Measurements from ENCODE around the gene KLHL7.
A peak's percentile ranks its signal among the peaks of the same experiment; 100 is the strongest.
"Not testable (repeated sequence)": the region's sequence is repeated elsewhere in the genome, so short reads cannot be mapped to it uniquely, and the experiment has no call there.

Gene KLHL7

GRCh38 chr7:23131799-23132198, 26.2 kb downstream of the KLHL7 start:
- H3K4me3 Mint-ChIP-seq, H3K27ac Mint-ChIP-seq, H3K9me3 Mint-ChIP-seq, H3K27me3 Mint-ChIP-seq, H3K4me1 Mint-ChIP-seq: not testable (repeated sequence)
- peaks cover 24% of the 10 kb centered on the region for H3K36me3 Mint-ChIP-seq

GRCh38 chr7:23133797-23134196, 28.2 kb downstream of the KLHL7 start:
- Mint-ChIP-seq H3K36me3 (peaks cover 17% of the 10 kb centered on the region), H3K27me3 (no peaks in the 10 kb centered on the region), H3K27ac (no peak overlapping the region), H3K4me1 (no peaks in the 10 kb centered on the region), H3K4me3 (no peak overlapping the region), H3K9me3 (no peaks in the 10 kb centered on the region)

GRCh38 chr7:23135755-23136154, 30.2 kb downstream of the KLHL7 start:
- Mint-ChIP-seq H3K27me3 (no peaks in the 10 kb centered on the region), H3K4me1 (no peaks in the 10 kb centered on the region), H3K4me3 (no peak overlapping the region), H3K36me3 (peaks cover 13% of the 10 kb centered on the region), H3K9me3 (no peaks in the 10 kb centered on the region), H3K27ac (no peak overlapping the region)

- Mint-ChIP-seq H3K36me3 (peaks cover 15% of the 10 kb centered on the region), H3K27ac (no peak overlapping the region), H3K4me1 (no peaks in the 10 kb centered on the region), H3K9me3 (no peaks in the 10 kb centered on the region), H3K27me3 (no peaks in the 10 kb centered on the region), H3K4me3 (no peak overlapping the region)
Observed at GRCh38 chr7:23136216-23136615, 30.6 kb downstream of the KLHL7 start.

GRCh38 chr7:23157679-23158078, 52.1 kb downstream of the KLHL7 start:
- Mint-ChIP-seq H3K9me3 (no peaks in the 10 kb centered on the region), H3K4me3 (no peak overlapping the region), H3K27me3 (no peaks in the 10 kb centered on the region), H3K27ac (no peak overlapping the region), H3K4me1 (no peaks in the 10 kb centered on the region), H3K36me3 (peaks cover 13% of the 10 kb centered on the region)

- no peaks in the 10 kb centered on the region for H3K9me3 Mint-ChIP-seq
- no peak overlapping the region for H3K27ac Mint-ChIP-seq
- H3K36me3 Mint-ChIP-seq, result peaks cover 11% of the 10 kb centered on the region
- no peak overlapping the region for H3K4me3 Mint-ChIP-seq
- no peaks in the 10 kb centered on the region for H3K27me3 Mint-ChIP-seq
- H3K4me1 Mint-ChIP-seq, result no peaks in the 10 kb centered on the region
Observed at GRCh38 chr7:23158546-23158945, 53.0 kb downstream of the KLHL7 start.

GRCh38 chr7:23161482-23161881, 55.9 kb downstream of the KLHL7 start:
- Mint-ChIP-seq H3K9me3 (no peaks in the 10 kb centered on the region), H3K27ac (no peak overlapping the region), H3K36me3 (peaks cover 8% of the 10 kb centered on the region), H3K4me1 (no peaks in the 10 kb centered on the region), H3K4me3 (no peak overlapping the region), H3K27me3 (no peaks in the 10 kb centered on the region)

GRCh38 chr7:23164846-23165245, 59.3 kb downstream of the KLHL7 start:
- H3K27ac Mint-ChIP-seq, result no peak overlapping the region
- H3K36me3 Mint-ChIP-seq, result peaks cover 4% of the 10 kb centered on the region
- H3K27me3 Mint-ChIP-seq, result no peaks in the 10 kb centered on the region
- H3K4me1 Mint-ChIP-seq, result no peaks in the 10 kb centered on the region
- H3K4me3 Mint-ChIP-seq, result no peak overlapping the region
- H3K9me3 Mint-ChIP-seq, result no peaks in the 10 kb centered on the region

- H3K4me1 Mint-ChIP-seq, result no peaks in the 10 kb centered on the region
- no peaks in the 10 kb centered on the region for H3K9me3 Mint-ChIP-seq
- no peaks in the 10 kb centered on the region for H3K27me3 Mint-ChIP-seq
- no peak overlapping the region for H3K27ac Mint-ChIP-seq
- H3K36me3 Mint-ChIP-seq, result peaks cover 3% of the 10 kb centered on the region
- H3K4me3 Mint-ChIP-seq, result no peak overlapping the region
Observed at GRCh38 chr7:23165316-23165715, 59.7 kb downstream of the KLHL7 start.

- H3K4me3 Mint-ChIP-seq, result no peak overlapping the region
- peaks cover 3% of the 10 kb centered on the region for H3K36me3 Mint-ChIP-seq
- H3K4me1 Mint-ChIP-seq, result no peaks in the 10 kb centered on the region
- H3K27me3 Mint-ChIP-seq, result no peaks in the 10 kb centered on the region
- no peak overlapping the region for H3K27ac Mint-ChIP-seq
- H3K9me3 Mint-ChIP-seq, result no peaks in the 10 kb centered on the region
Observed at GRCh38 chr7:23167691-23168090, 62.1 kb downstream of the KLHL7 start.

GRCh38 chr7:23168111-23168885, 62.7 kb downstream of the KLHL7 start:
- H3K4me3 Mint-ChIP-seq, result no peak overlapping the region
- no peaks in the 10 kb centered on the region for H3K4me1 Mint-ChIP-seq
- peaks cover 3% of the 10 kb centered on the region for H3K36me3 Mint-ChIP-seq
- no peak overlapping the region for H3K27ac Mint-ChIP-seq
- H3K27me3 Mint-ChIP-seq, result no peaks in the 10 kb centered on the region
- H3K9me3 Mint-ChIP-seq, result no peaks in the 10 kb centered on the region

- no peak overlapping the region for H3K4me3 Mint-ChIP-seq
- H3K4me1 Mint-ChIP-seq, result peaks cover 7% of the 10 kb centered on the region
- H3K36me3 Mint-ChIP-seq, result no peaks in the 10 kb centered on the region
- H3K9me3 Mint-ChIP-seq, result no peaks in the 10 kb centered on the region
- no peak overlapping the region for H3K27ac Mint-ChIP-seq
- no peaks in the 10 kb centered on the region for H3K27me3 Mint-ChIP-seq
Observed at GRCh38 chr7:23175938-23176337, 70.4 kb downstream of the KLHL7 start.

GRCh38 chr7:23181684-23182553, 76.3 kb downstream of the KLHL7 start, which contains the start of gene NUP42:
Gene NUP42, plus strand, starts transcription at chr7:23182048. Its CDS starts 38 bp downstream, at chr7:23182086.
- Mint-ChIP-seq H3K4me1 (peaks cover 33% of the 10 kb centered on the region), H3K9me3 (no peaks in the 10 kb centered on the region), H3K36me3 (peaks cover 5% of the 10 kb centered on the region), H3K27ac (peak within 1 kb of the TSS; percentile 99), H3K27me3 (no peaks in the 10 kb centered on the region), H3K4me3 (peak within 1 kb of the TSS; percentile 96)

GRCh38 chr7:23183279-23184012, 77.9 kb downstream of the KLHL7 start:
- Mint-ChIP-seq H3K4me3 (peak overlapping the region; percentile 96), H3K4me1 (peaks cover 37% of the 10 kb centered on the region), H3K27me3 (no peaks in the 10 kb centered on the region), H3K27ac (peak overlapping the region; percentile 26), H3K9me3 (no peaks in the 10 kb centered on the region), H3K36me3 (peaks cover 7% of the 10 kb centered on the region)

- Mint-ChIP-seq H3K27me3 (no peaks in the 10 kb centered on the region), H3K4me3 (peak overlapping the region; percentile 71), H3K36me3 (peaks cover 7% of the 10 kb centered on the region), H3K4me1 (peaks cover 37% of the 10 kb centered on the region), H3K27ac (peak overlapping the region; percentile 70), H3K9me3 (no peaks in the 10 kb centered on the region)
Observed at GRCh38 chr7:23184291-23184690, 78.7 kb downstream of the KLHL7 start.
